Activated CD4-positive, alpha-beta T cell treated with anti-CD3 and anti-CD28 coated beads for 48 hours (primary cell): ENCODE measurements around the gene LRP1-AS.

ENCODE experiments used
- DNase-seq: peaks from one replicate; pipeline ENCODE4 v3.0.0-alpha.2; 2020

The LRP1-AS gene

DNA sequence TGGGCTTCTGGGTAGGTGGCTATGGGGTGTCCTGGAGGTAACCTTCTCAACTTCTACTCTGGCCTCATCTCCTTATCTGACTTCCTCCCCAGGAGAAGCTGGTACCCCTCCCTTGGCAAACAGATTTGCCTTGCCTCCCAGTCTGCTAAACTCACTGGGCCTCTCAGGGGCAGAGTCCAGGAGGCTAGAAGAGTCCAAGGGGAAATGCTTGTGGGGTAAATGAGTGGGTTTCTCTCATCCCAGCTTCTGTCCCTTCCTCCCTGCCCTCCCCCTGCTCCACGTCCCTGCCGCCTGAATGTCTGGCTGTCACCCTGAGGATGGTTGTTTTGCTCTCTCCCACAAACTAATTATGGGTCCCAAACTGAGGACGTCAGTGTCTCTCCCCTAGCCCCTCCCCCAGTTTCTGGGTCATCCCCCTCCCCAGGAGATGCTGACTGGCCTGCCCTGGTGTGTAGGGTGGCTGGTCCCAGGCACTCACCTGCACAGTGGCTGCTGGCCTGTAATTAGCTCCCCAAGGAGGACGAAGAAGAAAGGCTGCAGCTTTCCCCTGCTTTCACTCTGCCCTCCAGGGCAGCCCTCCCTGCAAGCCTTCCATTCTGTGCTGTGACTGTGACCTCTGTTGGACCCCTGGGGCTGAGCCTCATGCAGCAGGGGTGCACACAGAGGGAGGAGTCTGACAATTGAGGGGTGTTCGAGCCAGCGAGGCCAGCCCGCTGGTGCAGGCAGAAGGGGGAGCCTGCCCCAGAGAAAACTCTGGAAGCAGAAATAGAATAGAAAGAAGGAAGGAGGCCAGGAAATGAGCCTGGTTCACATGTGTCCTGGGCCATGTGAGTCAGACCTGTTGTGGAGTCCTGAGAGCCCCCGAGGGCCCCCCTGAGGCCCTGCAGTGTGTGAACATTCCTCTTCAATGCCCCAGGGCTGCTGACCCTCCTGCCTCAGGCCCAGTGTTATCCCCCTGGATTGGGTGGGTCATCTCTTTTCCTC, at the start of gene LRP1-AS:
Gene LRP1-AS, minus strand, starts transcription at position 659 of the 984 bp plus-strand sequence.
- no peak for DNase-seq

DNA sequence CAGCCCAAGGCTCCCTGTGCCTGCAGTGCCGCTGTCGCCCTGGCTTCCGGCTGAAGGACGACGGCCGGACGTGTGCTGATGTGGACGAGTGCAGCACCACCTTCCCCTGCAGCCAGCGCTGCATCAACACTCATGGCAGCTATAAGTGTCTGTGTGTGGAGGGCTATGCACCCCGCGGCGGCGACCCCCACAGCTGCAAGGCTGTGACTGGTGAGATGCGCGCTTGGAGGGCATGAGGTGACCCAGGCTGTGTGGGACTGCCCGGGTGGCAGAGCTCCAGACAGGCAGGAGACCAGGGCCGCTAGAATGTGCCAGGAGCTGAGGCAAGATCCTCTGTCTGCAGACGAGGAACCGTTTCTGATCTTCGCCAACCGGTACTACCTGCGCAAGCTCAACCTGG, 49.5 kb upstream of the LRP1-AS start:
- DNase-seq = no peak

DNA sequence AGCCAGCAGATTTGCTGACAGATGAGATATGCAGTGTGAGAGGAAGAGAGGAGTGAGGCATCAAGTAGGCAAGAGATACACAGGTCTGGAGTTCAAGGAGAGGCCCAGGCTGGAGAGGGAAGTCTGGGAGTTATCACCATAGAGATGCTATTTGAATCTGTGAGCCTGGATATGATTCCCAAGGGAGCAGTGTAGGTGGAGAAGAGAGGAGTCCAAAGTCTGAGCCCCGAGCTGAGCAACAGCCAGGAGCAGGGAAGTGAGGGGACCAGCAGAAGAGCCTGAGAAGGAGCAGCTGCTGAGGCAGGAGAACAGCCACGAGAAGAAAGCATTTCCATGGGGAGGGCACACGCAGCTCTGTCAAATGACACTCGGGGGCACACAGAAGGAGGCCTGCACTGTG, 49.0 kb upstream of the LRP1-AS start:
- no peak for DNase-seq

DNA sequence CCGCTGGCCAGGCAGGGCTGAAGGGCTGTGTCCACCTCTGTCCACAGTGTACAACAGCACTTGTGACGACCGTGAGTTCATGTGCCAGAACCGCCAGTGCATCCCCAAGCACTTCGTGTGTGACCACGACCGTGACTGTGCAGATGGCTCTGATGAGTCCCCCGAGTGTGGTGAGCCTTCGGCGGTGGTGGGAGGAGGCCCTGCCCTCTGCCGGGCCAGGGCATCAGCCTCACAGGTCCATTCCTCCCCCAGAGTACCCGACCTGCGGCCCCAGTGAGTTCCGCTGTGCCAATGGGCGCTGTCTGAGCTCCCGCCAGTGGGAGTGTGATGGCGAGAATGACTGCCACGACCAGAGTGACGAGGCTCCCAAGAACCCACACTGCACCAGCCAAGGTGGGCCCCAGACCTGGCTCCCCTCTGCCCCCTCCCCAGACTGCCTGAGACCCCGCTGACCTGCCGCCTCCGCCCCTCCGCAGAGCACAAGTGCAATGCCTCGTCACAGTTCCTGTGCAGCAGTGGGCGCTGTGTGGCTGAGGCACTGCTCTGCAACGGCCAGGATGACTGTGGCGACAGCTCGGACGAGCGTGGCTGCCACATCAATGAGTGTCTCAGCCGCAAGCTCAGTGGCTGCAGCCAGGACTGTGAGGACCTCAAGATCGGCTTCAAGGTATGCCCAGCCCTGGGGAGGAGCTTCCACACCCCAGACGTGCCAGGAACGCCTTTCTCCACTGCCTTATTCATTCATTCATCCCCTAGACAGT, 48.4 kb upstream of the LRP1-AS start:
- no peak for DNase-seq

DNA sequence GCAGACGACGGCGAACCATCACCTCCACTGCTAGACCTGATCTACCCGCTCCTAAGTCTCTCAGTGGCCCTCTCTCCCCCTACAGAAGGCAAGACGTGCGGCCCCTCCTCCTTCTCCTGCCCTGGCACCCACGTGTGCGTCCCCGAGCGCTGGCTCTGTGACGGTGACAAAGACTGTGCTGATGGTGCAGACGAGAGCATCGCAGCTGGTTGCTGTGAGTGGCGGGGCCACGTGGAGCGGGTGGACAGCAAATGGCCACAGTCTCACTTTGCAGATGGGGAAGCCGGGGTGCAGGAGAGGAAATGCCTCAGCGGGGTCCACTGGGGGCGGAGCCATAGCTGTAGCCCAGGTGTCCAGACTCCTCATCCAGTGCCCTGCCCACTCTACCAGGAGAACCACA, 47.8 kb upstream of the LRP1-AS start:
- DNase-seq = no peak

DNA sequence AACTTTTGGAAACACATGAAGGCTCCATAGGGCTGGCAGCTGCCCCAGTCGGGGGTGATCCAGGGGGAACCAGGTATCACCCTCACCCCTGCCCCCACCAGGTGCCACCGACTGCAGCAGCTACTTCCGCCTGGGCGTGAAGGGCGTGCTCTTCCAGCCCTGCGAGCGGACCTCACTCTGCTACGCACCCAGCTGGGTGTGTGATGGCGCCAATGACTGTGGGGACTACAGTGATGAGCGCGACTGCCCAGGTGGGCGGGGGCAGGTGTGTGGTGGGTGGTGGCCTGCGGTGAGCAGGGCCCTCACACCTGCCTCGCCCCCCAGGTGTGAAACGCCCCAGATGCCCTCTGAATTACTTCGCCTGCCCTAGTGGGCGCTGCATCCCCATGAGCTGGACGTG, 46.8 kb upstream of the LRP1-AS start:
- DNase-seq = no peak

DNA sequence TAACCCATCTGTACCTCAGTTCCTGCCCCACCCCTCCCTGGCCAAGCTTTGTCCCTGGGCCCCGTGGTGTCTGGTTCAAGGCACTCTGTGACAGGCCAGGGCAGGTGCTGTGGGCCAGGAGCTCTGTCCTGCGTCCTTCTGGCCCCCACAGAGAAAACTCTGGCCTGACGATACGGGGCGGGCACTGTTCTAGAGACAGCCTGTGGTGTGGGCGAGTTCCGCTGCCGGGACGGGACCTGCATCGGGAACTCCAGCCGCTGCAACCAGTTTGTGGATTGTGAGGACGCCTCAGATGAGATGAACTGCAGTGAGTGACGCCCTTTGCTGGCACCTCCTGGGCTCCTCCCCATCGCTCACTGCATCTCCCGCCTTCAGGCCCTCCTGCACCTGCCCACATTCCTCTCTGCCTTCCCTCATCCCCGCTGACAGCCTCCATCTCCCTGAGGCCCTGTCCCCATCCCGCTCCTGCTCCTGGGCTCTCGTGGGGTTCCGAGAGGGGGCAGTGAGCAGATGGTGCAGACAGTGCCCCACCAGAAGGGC, 46.4 kb upstream of the LRP1-AS start:
- no peak for DNase-seq

DNA sequence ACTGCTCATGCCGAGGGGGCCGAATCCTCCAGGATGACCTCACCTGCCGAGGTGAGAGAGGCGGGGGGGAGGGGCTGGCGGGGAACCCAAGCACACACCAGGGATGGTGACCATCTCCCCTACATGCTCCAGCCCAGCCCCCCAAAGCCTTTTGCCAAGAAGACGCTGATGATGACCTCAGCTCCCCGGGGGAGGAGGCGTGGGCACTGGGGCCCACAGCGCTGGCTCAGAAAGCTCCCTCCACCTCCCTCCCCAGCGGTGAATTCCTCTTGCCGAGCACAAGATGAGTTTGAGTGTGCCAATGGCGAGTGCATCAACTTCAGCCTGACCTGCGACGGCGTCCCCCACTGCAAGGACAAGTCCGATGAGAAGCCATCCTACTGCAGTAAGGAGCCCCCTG, 45.5 kb upstream of the LRP1-AS start:
- no peak for DNase-seq

DNA sequence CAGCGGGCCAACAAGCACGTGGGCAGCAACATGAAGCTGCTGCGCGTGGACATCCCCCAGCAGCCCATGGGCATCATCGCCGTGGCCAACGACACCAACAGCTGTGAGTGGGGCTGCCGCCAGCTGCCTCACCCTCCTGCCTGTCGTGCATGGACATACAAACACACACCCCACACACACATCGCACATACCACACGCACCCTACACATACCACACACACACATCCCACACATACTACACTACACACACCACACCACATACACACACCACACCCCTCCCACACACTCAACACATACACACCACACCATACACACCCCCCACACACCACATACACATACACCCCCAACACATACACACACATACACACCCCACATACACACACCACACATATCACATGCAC, 44.0 kb upstream of the LRP1-AS start:
- DNase-seq = no peak

DNA sequence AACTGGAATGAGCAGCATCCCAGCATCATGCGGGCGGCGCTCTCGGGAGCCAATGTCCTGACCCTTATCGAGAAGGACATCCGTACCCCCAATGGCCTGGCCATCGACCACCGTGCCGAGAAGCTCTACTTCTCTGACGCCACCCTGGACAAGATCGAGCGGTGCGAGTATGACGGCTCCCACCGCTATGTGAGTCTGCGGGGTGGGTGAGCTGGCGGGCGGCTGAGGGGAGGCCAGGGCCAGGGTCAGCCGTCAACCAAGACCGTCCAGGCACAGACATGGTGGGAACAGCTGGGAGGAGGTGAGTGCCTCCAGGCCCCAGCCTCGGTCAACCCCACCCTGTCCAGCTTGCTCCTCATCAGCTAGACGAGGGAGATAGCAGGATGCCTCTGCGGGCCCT, 43.4 kb upstream of the LRP1-AS start:
- no peak for DNase-seq

DNA sequence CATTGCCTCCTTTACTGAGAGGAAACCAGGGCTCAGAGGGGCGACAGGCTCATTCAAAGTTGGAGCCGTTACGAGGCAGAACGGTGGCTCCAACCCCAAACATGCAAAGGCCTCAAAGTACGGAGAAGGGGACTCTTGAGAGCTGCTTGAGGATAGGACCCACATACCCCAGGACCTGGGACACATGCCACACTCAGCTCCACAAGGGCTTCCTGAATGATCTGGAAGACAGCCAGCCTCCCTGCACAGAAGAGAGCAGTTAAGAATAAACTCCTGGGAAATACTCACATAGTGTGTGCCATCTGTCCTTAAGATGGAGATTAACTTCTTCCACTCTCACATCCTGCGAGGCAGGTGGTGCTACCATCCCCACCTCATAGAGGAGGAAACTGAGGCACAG, 42.6 kb upstream of the LRP1-AS start:
- no peak for DNase-seq

DNA sequence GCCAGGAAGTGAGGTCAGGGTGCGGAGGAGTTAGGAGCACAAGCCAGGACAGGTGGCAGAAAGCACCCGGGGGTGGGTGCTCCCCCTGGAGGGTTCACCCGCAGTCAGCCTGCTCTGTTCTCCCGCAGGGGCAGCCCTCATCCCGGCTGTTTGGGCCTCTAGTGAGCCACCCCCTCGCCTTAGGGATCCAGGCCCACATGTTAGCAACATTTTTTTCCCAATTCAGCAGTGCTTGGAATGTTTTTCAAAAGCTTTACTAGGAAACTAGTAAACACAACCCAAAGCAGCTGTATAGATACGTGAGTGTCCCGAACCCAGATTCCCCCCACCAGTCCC, 40.6 kb upstream of the LRP1-AS start:
- no peak for DNase-seq

DNA sequence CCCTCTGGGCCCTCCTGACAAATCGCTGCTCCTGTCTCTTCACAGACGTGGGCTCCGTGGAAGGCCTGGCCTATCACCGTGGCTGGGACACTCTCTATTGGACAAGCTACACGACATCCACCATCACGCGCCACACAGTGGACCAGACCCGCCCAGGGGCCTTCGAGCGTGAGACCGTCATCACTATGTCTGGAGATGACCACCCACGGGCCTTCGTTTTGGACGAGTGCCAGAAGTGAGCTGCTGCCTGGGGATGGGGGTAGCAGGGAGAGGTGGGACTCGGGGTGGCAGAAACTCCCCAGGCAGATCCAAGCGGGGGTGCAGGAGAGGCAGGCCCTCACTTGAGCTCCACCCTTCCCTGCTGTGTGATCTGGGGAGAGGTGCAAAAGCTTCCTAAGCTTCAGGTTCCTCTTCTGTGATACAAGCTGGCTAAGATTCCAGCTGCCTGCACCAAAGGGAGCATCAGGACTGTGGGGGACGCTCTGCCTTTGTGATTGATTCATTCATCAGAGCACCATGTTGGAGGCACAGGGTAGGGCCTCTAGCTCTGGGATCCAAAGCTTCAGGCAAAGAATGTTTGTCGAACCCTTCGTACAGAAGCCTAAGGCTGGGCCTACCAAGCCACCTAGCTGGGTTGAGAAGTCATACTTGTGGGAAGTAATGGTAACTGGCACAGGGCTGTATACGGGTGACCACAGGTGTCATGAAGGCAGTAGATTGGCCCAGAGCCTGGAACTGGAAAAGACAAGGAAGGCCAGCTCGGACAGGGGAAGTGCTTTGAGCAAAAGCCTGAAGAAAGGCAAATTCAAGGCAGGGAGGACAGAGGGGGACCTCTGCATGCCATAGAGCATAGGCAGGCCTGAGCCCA, 40.0 kb upstream of the LRP1-AS start:
- DNase-seq = no peak

DNA sequence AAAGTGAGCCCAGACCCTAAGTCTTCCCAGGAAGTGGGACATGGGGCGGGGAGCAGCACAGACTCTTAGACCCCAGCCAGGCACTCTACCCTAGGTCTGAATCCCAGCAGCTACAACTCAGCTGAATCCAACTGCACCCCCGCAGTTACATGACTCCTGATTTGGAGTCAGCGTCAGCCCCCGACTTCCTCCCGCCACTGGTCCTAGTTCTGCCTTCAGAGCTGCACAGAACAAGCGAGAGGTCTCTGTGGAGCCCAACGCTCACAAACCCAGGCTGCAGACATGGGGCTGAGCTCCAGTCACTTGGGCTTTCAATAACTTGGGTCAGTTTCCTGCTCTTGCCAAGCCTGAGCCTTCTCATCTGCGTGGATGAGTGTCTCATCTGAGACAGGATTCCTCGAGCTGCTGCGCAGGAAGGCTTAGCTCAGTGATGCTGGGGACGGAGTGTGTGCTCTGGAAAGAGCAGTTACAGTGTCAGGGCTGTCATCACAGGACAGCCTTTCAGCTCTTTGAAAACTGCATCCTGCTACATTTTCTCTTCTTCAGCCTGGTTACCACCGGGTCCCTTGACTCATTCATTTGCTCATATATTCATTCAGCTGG, 38.6 kb upstream of the LRP1-AS start:
- no peak for DNase-seq

DNA sequence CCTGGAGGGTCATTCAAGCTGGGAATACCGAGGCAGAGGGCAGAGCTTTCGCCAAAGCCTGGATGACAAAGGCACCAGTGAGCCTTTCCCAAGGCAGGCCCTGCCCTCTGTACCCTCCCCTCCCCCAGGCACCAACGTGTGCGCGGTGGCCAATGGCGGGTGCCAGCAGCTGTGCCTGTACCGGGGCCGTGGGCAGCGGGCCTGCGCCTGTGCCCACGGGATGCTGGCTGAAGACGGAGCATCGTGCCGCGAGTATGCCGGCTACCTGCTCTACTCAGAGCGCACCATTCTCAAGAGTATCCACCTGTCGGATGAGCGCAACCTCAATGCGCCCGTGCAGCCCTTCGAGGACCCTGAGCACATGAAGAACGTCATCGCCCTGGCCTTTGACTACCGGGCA, 38.0 kb upstream of the LRP1-AS start:
- no peak for DNase-seq

DNA sequence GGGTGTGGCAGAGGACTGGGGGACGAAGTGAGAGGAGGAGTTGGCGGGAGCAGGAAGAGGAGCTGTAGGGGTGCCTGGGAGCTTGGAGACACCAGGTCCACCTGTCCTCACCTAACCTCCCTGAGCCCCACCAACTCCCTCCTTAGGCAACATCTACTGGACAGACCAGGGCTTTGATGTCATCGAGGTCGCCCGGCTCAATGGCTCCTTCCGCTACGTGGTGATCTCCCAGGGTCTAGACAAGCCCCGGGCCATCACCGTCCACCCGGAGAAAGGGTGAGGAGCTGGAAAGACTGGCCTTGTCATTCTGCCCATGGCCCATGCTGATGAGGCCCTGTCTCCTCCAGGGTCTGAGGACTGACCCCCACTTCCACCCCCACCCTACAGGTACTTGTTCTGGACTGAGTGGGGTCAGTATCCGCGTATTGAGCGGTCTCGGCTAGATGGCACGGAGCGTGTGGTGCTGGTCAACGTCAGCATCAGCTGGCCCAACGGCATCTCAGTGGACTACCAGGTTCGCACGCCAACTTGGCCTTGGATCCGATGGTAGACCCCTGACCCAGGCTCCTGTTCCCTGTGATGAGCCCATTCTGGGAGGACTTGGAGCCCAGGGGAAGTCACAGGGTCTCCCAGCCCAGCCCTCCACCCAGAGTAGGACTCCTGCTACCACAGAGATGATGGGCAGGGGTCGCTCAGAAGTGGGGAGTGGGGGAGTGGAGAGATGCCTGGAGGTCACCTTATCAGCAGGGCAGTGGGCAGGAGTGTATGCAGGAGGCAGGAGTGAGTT, 36.7 kb upstream of the LRP1-AS start:
- DNase-seq = no peak

DNA sequence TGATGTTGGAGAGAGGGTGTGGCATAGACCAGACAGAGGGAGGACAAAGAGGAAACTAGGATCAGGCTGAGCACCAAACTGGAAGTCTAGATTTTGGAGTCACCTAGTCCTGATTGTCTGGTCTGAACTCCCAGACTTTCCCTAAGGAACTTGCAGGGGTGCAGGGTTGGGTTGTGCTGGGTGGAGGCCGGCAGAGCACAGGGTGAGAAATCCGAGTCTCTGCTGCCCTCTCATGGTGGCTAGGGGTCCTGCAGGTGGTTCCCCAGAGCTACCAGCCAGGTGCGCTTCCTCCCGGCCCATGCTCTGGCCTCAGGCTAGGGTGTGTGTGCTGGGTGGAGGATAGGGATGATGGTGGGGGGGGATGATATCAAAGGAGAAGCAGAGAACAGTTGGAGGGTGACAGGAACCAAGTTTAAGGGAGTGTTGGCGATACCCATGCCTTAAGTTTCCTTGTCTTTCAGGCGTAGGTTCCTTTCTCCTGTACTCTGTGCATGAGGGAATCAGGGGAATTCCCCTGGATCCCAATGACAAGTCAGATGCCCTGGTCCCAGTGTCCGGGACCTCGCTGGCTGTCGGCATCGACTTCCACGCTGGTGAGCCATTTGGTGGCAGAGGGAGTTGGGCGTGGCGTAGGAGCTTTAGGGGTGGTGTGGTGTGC, 35.6 kb upstream of the LRP1-AS start:
- DNase-seq = peak; percentile 88

DNA sequence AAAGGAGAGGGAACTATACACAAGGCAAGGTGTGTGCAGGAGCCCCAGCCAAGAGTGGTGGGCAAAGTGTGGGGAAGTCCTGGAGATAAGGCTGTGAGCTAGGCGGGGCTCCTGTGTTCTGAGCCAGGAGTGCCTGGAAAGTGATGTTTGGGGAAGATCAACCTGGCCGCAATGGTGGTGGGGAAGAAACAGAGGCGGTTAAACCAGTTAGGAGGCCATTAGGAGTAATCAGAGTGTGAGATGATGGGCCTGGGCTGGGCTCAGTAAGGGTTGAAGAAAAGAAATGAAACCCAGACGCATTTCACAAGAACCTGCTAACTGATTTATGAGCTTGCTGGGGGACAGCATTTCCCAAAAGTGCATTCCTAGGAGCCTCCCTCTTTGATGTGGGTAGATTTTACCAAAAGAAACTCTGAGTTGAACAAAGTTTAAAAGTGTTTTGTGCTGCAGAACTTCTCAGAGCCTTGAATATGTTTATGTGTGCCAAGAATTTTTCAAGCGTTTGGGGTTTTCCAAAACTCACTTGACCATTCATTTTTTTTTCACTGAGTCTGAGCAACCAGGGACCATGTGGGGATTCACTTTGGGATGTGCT, 34.2 kb upstream of the LRP1-AS start:
- no peak for DNase-seq

DNA sequence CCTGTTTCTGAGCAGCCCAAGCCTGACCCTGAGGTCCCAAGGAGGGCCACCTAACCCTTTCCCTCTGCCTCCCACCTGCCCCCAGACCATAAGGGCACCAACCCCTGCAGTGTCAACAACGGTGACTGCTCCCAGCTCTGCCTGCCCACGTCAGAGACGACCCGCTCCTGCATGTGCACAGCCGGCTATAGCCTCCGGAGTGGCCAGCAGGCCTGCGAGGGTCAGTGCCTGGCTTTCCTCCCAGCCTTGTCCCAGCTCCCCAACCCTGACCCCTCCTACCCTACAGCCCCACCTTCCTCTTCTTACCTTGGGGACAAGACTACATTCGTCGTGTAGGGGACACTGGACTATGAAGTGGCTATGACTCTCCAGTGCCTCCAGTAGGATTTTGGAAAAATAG, 33.7 kb upstream of the LRP1-AS start:
- no peak for DNase-seq

DNA sequence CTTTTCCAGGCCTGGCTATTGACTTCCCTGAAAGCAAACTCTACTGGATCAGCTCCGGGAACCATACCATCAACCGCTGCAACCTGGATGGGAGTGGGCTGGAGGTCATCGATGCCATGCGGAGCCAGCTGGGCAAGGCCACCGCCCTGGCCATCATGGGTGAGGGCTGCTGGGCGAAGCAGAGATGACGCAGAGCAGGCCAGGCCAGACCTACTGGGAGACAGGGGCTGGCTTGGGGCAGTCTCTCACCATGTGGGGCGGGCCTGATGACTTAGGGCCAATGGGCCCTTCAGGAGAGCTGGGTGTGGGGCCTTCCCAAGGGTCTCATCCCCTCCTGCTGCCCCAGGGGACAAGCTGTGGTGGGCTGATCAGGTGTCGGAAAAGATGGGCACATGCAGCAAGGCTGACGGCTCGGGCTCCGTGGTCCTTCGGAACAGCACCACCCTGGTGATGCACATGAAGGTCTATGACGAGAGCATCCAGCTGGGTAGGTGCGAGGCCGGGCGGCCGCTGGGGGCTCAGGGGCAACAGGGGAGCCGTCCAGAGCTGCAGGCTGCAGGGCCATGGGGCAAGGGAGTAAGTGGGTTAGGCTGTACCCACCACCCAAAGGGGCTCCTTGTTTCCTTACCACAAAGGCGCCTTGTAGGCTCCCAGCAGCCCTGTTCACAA, 33.0 kb upstream of the LRP1-AS start:
- no peak for DNase-seq
